Lower leg skin (tissue), 3 donors: ENCODE results near the gene SMAD1.

ENCODE experiments used
- CTCF ChIP-seq, 3 donors: fragments of 450-650 bp; IDR thresholded peaks; one replicate each; pipeline ENCODE4 v1.5.1; 2016; ENCODE audit warnings: antibody characterized with exemption in 3 of 3, mild to moderate bottlenecking in 3 of 3, moderate library complexity in 2 of 3
- POLR2A ChIP-seq, 2 donors: fragments of 450-650 bp; IDR thresholded peaks; one replicate each; pipeline ENCODE4 v1.6.1; 2016 to 2017; ENCODE audit warnings: antibody characterized with exemption in 2 of 2, mild to moderate bottlenecking in 1 of 2, moderate library complexity in 1 of 2

GRCh38 chr4:145436796-145437195 lies 44.9 kb upstream of the SMAD1 start:
- TF ChIP-seq CTCF (IDR thresholded peaks at IDR 0.05) (no peak), POLR2A (IDR thresholded peaks at IDR 0.05) (no peak)
